HL-60 (cell line): ENCODE data around the gene DOCK2. TPM values are rescaled to one million over a fixed set of nuclear protein-coding genes. Genes with fewer than 3 reads are reported as not detected.

ENCODE experiments used
- DNase-seq, 2 experiments: peaks; one replicate each; pipeline ENCODE4 v3.0.0-alpha.2; 2010 to 2020; ENCODE audit warnings: low read depth in 1 of 2, low spot score in 1 of 2
- H3K27ac ChIP-seq: fragments of 250-450 bp; sonication (Bioruptor Pico); replicated peaks from 2 replicates; pipeline ENCODE4 v1.5.1; 2020; ENCODE audit warnings: mild to moderate bottlenecking, moderate library complexity
- H3K27me3 ChIP-seq: fragments of 250-450 bp; sonication (Bioruptor Pico); 2 replicates; pipeline ENCODE4 v1.5.1; 2021; ENCODE audit warnings: mild to moderate bottlenecking, moderate library complexity; ENCODE audit not compliant: insufficient read depth, poor library complexity, severe bottlenecking
- H3K4me3 ChIP-seq: replicated peaks from 2 replicates; pipeline ENCODE4 v1.5.1; 2011; ENCODE audit warnings: mild to moderate bottlenecking, control low read depth, low read length; ENCODE audit not compliant: insufficient read depth
- GABPA ChIP-seq: IDR thresholded peaks from 2 replicates; pipeline ENCODE4 v1.6.1; 2012; ENCODE audit warnings: low read depth
- POLR2AphosphoS5 ChIP-seq: IDR thresholded peaks from 2 replicates; pipeline ENCODE4 v1.6.1; 2012; ENCODE audit warnings: low read depth
- REST ChIP-seq: IDR thresholded peaks from 2 replicates; pipeline ENCODE4 v1.6.1; 2012; ENCODE audit warnings: low read depth; ENCODE audit not compliant: insufficient replicate concordance
- SPI1 ChIP-seq: IDR thresholded peaks from 2 replicates; pipeline ENCODE4 v1.6.1; 2012; ENCODE audit warnings: low read depth, mild to moderate bottlenecking, borderline replicate concordance
- microRNA-seq: library from miRNA; unstranded; fragments of <30 nt; microRNA quantifications from one replicate; pipeline ENCODE4, GENCODE V29; 2018
- TF ChIP-seq, protein P1 (sequence below): IDR thresholded peaks from one replicate; pipeline ENCODE4 v1.5.1; 2011; ENCODE audit warnings: low read length, control low read depth, inconsistent platforms; ENCODE audit not compliant: insufficient read depth

The DOCK2 gene

GRCh38 chr5:170131235-170131634, 494.2 kb downstream of the DOCK2 start:
- Histone ChIP-seq H3K27me3 (peaks cover 5% of the 10 kb centered on the region), H3K27ac (no peak overlapping the region), H3K4me3 (no peak overlapping the region)
- TF ChIP-seq REST (no peak), GABPA (no peak), SPI1 (no peak), POLR2AphosphoS5 (no peak)
- TF ChIP-seq, protein P1, sequence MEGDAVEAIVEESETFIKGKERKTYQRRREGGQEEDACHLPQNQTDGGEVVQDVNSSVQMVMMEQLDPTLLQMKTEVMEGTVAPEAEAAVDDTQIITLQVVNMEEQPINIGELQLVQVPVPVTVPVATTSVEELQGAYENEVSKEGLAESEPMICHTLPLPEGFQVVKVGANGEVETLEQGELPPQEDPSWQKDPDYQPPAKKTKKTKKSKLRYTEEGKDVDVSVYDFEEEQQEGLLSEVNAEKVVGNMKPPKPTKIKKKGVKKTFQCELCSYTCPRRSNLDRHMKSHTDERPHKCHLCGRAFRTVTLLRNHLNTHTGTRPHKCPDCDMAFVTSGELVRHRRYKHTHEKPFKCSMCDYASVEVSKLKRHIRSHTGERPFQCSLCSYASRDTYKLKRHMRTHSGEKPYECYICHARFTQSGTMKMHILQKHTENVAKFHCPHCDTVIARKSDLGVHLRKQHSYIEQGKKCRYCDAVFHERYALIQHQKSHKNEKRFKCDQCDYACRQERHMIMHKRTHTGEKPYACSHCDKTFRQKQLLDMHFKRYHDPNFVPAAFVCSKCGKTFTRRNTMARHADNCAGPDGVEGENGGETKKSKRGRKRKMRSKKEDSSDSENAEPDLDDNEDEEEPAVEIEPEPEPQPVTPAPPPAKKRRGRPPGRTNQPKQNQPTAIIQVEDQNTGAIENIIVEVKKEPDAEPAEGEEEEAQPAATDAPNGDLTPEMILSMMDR, result no peak
- no peak for DNase-seq

- H3K27ac ChIP-seq, result no peak overlapping the region
- no peak overlapping the region for H3K4me3 ChIP-seq
- TF ChIP-seq GABPA, result no peak
- TF ChIP-seq POLR2AphosphoS5, result no peak
- TF ChIP-seq SPI1, result no peak
- TF ChIP-seq, protein P1, result no peak
- no peak for TF ChIP-seq REST
- peaks cover 5% of the 10 kb centered on the region for H3K27me3 ChIP-seq
- DNase-seq, result no peak
Observed at GRCh38 chr5:170132269-170132975, 495.3 kb downstream of the DOCK2 start.

Small RNA genes within 50 kb of the gene (microRNA-seq; reads per million reads assigned to microRNA genes)
- gene MIR378E, result not detected
